ENCODE data around the gene GFOD2.

- TF ChIP-seq CTCF (IDR thresholded peaks at IDR 0.05) (no peak), POLR2A (IDR thresholded peaks at IDR 0.05) (no peak), POLR2AphosphoS5 (IDR thresholded peaks at IDR 0.05) (no peak), EP300 (IDR thresholded peaks at IDR 0.05) (no peak)
Measured at GRCh38 chr16:67645397-67646121, 73.6 kb downstream of the GFOD2 start.
